T-cell (primary cell): ENCODE results near the gene CCNA1. TPM values are rescaled to one million over a fixed set of nuclear protein-coding genes. Genes with fewer than 3 reads are reported as not detected.

Experiments used
- ATAC-seq, 4 experiments: fragments of 200-7000 bp in 3 of 4; fragments of 150-1000 bp in 1 of 4; cut with Tn5 transposase; replicated peaks in 1 of 4; 1 replicate in 3 of 4; 2 replicates in 1 of 4; pipeline ENCODE4 v1.10.0; 2021; ENCODE audit warnings: moderate library complexity in 3 of 4, mild to moderate bottlenecking in 2 of 4, moderate number of reproducible peaks in 1 of 4
- CTCF ChIA-PET, 2 donors: fragments of 300-600 bp; sonication (Branson Sonifier 250); formaldehyde crosslinking; loops; one replicate each; lab custom pipeline; 2022; ENCODE audit warnings: antibody characterized with exemption in 2 of 2; lab: Charles Lee
- POLR2A ChIA-PET, 2 donors: fragments of 300-600 bp; sonication (Branson Sonifier 250); formaldehyde crosslinking; loops; one replicate each; lab custom pipeline; 2022; ENCODE audit warnings: antibody characterized with exemption in 2 of 2; lab: Charles Lee
- DNase-seq, 35 experiments: peaks; one replicate each; pipeline versions ENCODE4 v3.0.0 to v3.0.0-alpha.2; 2013 to 2023
- H3K27ac ChIP-seq: one replicate; pipeline ENCODE4 v1.5.1; 2013; ENCODE audit warnings: low read length
- H3K27me3 ChIP-seq, 2 experiments: replicated peaks in 1 of 2; 1 replicate in 1 of 2; 2 replicates in 1 of 2; pipeline versions ENCODE4 v1.6.1 to v1.7.0; 2013; ENCODE audit warnings: low read length in 1 of 2, mixed read lengths in 1 of 2; ENCODE audit not compliant: control insufficient read depth in 2 of 2, insufficient read depth in 2 of 2; ENCODE audit errors: extremely low read depth in 1 of 2
- H3K36me3 ChIP-seq, 2 donors: 1 replicate in 1 of 2; 2 replicates in 1 of 2; pipeline versions ENCODE4 v1.6.1 to v1.7.0; 2013; ENCODE audit warnings: low read length in 1 of 2; ENCODE audit not compliant: control insufficient read depth in 2 of 2, insufficient read depth in 1 of 2; ENCODE audit errors: extremely low read depth in 1 of 2
- H3K4me1 ChIP-seq, 2 experiments: 1 replicate in 1 of 2; 2 replicates in 1 of 2; pipeline versions ENCODE4 v1.6.1 to v1.7.0; 2013; ENCODE audit warnings: low read length in 2 of 2, mixed read lengths in 1 of 2; ENCODE audit not compliant: insufficient read depth in 2 of 2, control insufficient read depth in 1 of 2; ENCODE audit errors: extremely low read depth in 1 of 2
- H3K4me3 ChIP-seq, 2 donors: 1 replicate in 1 of 2; 2 replicates in 1 of 2; pipeline versions ENCODE4 v1.5.1 to v1.7.0; 2013; ENCODE audit warnings: mild to moderate bottlenecking in 2 of 2, low read length in 1 of 2, moderate library complexity in 1 of 2; ENCODE audit not compliant: control insufficient read depth in 1 of 2; ENCODE audit errors: extremely low read depth in 1 of 2
- H3K9me3 ChIP-seq: 2 replicates; pipeline ENCODE4 v1.7.0; 2013
- H3K27ac Mint-ChIP-seq, 2 donors: one replicate each; pipeline ENCODE4 v1.8.0; 2020 to 2021; ENCODE audit warnings: mild to moderate bottlenecking in 2 of 2, mixed read lengths in 2 of 2
- H3K27me3 Mint-ChIP-seq, 2 donors: one replicate each; pipeline ENCODE4 v1.8.0; 2021 to 2022; ENCODE audit warnings: mixed read lengths in 2 of 2
- H3K36me3 Mint-ChIP-seq: one replicate; pipeline ENCODE4 v1.8.0; 2021; ENCODE audit warnings: mixed read lengths
- H3K4me1 Mint-ChIP-seq, 3 donors: one replicate each; pipeline ENCODE4 v1.8.0; 2020 to 2022; ENCODE audit warnings: mixed read lengths in 3 of 3, mild to moderate bottlenecking in 1 of 3
- H3K4me3 Mint-ChIP-seq, 3 donors: one replicate each; pipeline ENCODE4 v1.8.0; 2020 to 2022; ENCODE audit warnings: mild to moderate bottlenecking in 3 of 3, mixed read lengths in 3 of 3, moderate library complexity in 3 of 3
- H3K9me3 Mint-ChIP-seq, 3 donors: one replicate each; pipeline ENCODE4 v1.8.0; 2020 to 2022; ENCODE audit warnings: mixed read lengths in 3 of 3
- WGBS: methylation state at CpG from one replicate; pipeline ENCODE4 v1.1.5; 2013; ENCODE audit warnings: missing lambda C conversion rate; ENCODE audit not compliant: insufficient coverage; 5-methylcytosine and 5-hydroxymethylcytosine counted together
- total RNA-seq, 35 experiments: library from RNA in 6 of 35; stranded (reverse) in 6 of 35; fragments of 120-200 nt in 1 of 35; gene quantifications; one replicate each; pipeline versions ENCODE4 v1.2.1 to v1.2.4 and lab custom pipeline; 2013 to 2026

The CCNA1 gene
- not detected for total RNA-seq
- total RNA-seq (2013), result not detected
- total RNA-seq (lab: John Stamatoyannopoulos, UW), result 0 to 1.1 (median 0.06) reads per million in 29 experiments

GRCh38 chr13:36432106-36432544 is at the start of gene CCNA1:
TSS of gene CCNA1 (plus strand) at chr13:36432495. CDS start at chr13:36433057, 562 bp downstream.
- peaks cover 8 to 20% (median 13%) of the 10 kb centered on the region in 3 donors for H3K4me1 Mint-ChIP-seq

GRCh38 chr13:36385489-36385888 is 46.8 kb upstream of the CCNA1 start:
- ChIA-PET CTCF (no interaction called here), POLR2A (no interaction called here)
- Histone ChIP-seq H3K4me1 (no peaks in the 10 kb centered on the region), H3K4me3 (no peak overlapping the region), H3K27me3 (peaks cover 0 to 3% of the 10 kb centered on the region in 2 experiments), H3K36me3 (no peaks in the 10 kb centered on the region), H3K27ac (no peak overlapping the region), H3K9me3 (no peaks in the 10 kb centered on the region)
- Mint-ChIP-seq H3K27ac (no peak overlapping the region), H3K4me3 (no peak overlapping the region), H3K9me3 (no peaks in the 10 kb centered on the region), H3K27me3 (peaks cover 11 to 13% of the 10 kb centered on the region in 2 donors), H3K36me3 (no peaks in the 10 kb centered on the region), H3K4me1 (no peaks in the 10 kb centered on the region)
- DNase-seq, result no peak
- no CpG with 5 or more reads among the region's 1 CpG for WGBS
- ATAC-seq, result no peak

More at GRCh38 chr13:36432106-36432544, at the start of gene CCNA1:
- Histone ChIP-seq H3K27ac (no peak within 1 kb of the TSS), H3K4me1 (peaks cover 0 to 11% of the 10 kb centered on the region in 2 experiments), H3K9me3 (no peaks in the 10 kb centered on the region), H3K4me3 (peak within 1 kb of the TSS in 1 of 2 donors; percentile 65), H3K27me3 (peaks cover 9 to 33% of the 10 kb centered on the region in 2 experiments), H3K36me3 (no peaks in the 10 kb centered on the region)
- Mint-ChIP-seq H3K9me3 (no peaks in the 10 kb centered on the region), H3K4me3 (peak within 1 kb of the TSS; percentile 52 to 74 (median 53)), H3K27ac (no peak within 1 kb of the TSS), H3K27me3 (peaks cover 59% of the 10 kb centered on the region in 2 donors), H3K36me3 (no peaks in the 10 kb centered on the region)
- WGBS, result 2% methylated on average over 33 of the region's 46 CpGs
- DNase-seq, result no peak
- peak in 2 of 4 experiments; percentile 17 to 32 for ATAC-seq
- ChIA-PET POLR2A (no interaction called here), CTCF (no interaction called here)

GRCh38 chr13:36395280-36395679 is 37.0 kb upstream of the CCNA1 start:
- ATAC-seq (no peak), DNase-seq (no peak)
- H3K4me1 Mint-ChIP-seq, result no peaks in the 10 kb centered on the region

GRCh38 chr13:36405151-36405550 is 27.1 kb upstream of the CCNA1 start:
- WGBS, result 40% methylated on average over 1 of the region's 1 CpG
- CTCF ChIA-PET, result no interaction called here
- DNase-seq, result no peak
- ATAC-seq, result no peak
- Histone ChIP-seq H3K9me3 (no peaks in the 10 kb centered on the region), H3K4me3 (no peak overlapping the region), H3K4me1 (no peaks in the 10 kb centered on the region), H3K27me3 (peaks cover 0 to 5% of the 10 kb centered on the region in 2 experiments), H3K36me3 (no peaks in the 10 kb centered on the region), H3K27ac (no peak overlapping the region)
- no peaks in the 10 kb centered on the region for H3K4me1 Mint-ChIP-seq
- POLR2A ChIA-PET, result no interaction called here
- H3K27me3 Mint-ChIP-seq, result peaks cover 21 to 34% of the 10 kb centered on the region in 2 donors
- H3K27ac Mint-ChIP-seq, result no peak overlapping the region
- no peaks in the 10 kb centered on the region for H3K36me3 Mint-ChIP-seq
- no peak overlapping the region for H3K4me3 Mint-ChIP-seq
- peaks cover 0 to 3% (median under 1%) of the 10 kb centered on the region in 3 donors for H3K9me3 Mint-ChIP-seq

More at GRCh38 chr13:36395280-36395679, 37.0 kb upstream of the CCNA1 start:
- Mint-ChIP-seq H3K36me3 (no peaks in the 10 kb centered on the region), H3K27ac (no peak overlapping the region), H3K9me3 (peaks cover 0 to 10% (median 0%) of the 10 kb centered on the region in 3 donors), H3K27me3 (peaks cover 3 to 12% of the 10 kb centered on the region in 2 donors), H3K4me3 (no peak overlapping the region)
- CTCF ChIA-PET, result no interaction called here
- WGBS, result no CpG with 5 or more reads among the region's 2 CpGs
- H3K36me3 ChIP-seq, result no peaks in the 10 kb centered on the region
- H3K9me3 ChIP-seq, result no peaks in the 10 kb centered on the region
- H3K27ac ChIP-seq, result no peak overlapping the region
- no peaks in the 10 kb centered on the region for H3K27me3 ChIP-seq
- POLR2A ChIA-PET, result interaction anchor here (0.6 to 0.7 kb wide), 2 partner anchors 45 to 416 kb away, joined by 3 read pairs; no protein-coding TSS in a partner anchor
- H3K4me1 ChIP-seq, result no peaks in the 10 kb centered on the region
- H3K4me3 ChIP-seq, result no peak overlapping the region

- H3K4me1 Mint-ChIP-seq, result peaks cover 5 to 12% (median 10%) of the 10 kb centered on the region in 3 donors
- no peaks in the 10 kb centered on the region for H3K27me3 ChIP-seq
- 57% methylated on average over 1 of the region's 1 CpG for WGBS
- H3K27me3 Mint-ChIP-seq, result peaks cover 34 to 42% of the 10 kb centered on the region in 2 donors
- no peaks in the 10 kb centered on the region for H3K4me1 ChIP-seq
- POLR2A ChIA-PET, result no interaction called here
- H3K36me3 ChIP-seq, result no peaks in the 10 kb centered on the region
- DNase-seq (no peak), ATAC-seq (no peak)
- CTCF ChIA-PET, result no interaction called here
- no peaks in the 10 kb centered on the region for H3K9me3 ChIP-seq
- H3K9me3 Mint-ChIP-seq, result peaks cover 0 to 4% (median 0%) of the 10 kb centered on the region in 3 donors
- H3K36me3 Mint-ChIP-seq, result no peaks in the 10 kb centered on the region
- H3K4me3 ChIP-seq, result no peak overlapping the region
- H3K27ac ChIP-seq, result no peak overlapping the region
- no peak overlapping the region for H3K4me3 Mint-ChIP-seq
- no peak overlapping the region for H3K27ac Mint-ChIP-seq
Measured at GRCh38 chr13:36412736-36413135, 19.6 kb upstream of the CCNA1 start.

GRCh38 chr13:36413161-36413560 is 19.1 kb upstream of the CCNA1 start:
- 70% methylated on average over 1 of the region's 1 CpG for WGBS
- POLR2A ChIA-PET, result no interaction called here
- Mint-ChIP-seq H3K27me3 (peaks cover 30 to 41% of the 10 kb centered on the region in 2 donors), H3K9me3 (peaks cover 0 to 4% (median 0%) of the 10 kb centered on the region in 3 donors), H3K36me3 (no peaks in the 10 kb centered on the region), H3K27ac (no peak overlapping the region), H3K4me1 (peaks cover 5 to 16% (median 10%) of the 10 kb centered on the region in 3 donors), H3K4me3 (no peak overlapping the region)
- Histone ChIP-seq H3K36me3 (no peaks in the 10 kb centered on the region), H3K27me3 (no peaks in the 10 kb centered on the region), H3K4me3 (no peak overlapping the region), H3K9me3 (no peaks in the 10 kb centered on the region), H3K27ac (no peak overlapping the region), H3K4me1 (no peaks in the 10 kb centered on the region)
- DNase-seq (no peak), ATAC-seq (no peak)
- CTCF ChIA-PET, result no interaction called here
